HG03159 (cell line): Measurements from ENCODE around the gene TCF7L1.

ENCODE experiments used
- ATAC-seq: cut with Tn5 transposase; IDR thresholded peaks from one replicate; pipeline ENCODE4 v1.9.1; 2021; ENCODE audit warnings: mild to moderate bottlenecking, moderate library complexity; ENCODE audit not compliant: unreplicated experiment

Gene TCF7L1

DNA sequence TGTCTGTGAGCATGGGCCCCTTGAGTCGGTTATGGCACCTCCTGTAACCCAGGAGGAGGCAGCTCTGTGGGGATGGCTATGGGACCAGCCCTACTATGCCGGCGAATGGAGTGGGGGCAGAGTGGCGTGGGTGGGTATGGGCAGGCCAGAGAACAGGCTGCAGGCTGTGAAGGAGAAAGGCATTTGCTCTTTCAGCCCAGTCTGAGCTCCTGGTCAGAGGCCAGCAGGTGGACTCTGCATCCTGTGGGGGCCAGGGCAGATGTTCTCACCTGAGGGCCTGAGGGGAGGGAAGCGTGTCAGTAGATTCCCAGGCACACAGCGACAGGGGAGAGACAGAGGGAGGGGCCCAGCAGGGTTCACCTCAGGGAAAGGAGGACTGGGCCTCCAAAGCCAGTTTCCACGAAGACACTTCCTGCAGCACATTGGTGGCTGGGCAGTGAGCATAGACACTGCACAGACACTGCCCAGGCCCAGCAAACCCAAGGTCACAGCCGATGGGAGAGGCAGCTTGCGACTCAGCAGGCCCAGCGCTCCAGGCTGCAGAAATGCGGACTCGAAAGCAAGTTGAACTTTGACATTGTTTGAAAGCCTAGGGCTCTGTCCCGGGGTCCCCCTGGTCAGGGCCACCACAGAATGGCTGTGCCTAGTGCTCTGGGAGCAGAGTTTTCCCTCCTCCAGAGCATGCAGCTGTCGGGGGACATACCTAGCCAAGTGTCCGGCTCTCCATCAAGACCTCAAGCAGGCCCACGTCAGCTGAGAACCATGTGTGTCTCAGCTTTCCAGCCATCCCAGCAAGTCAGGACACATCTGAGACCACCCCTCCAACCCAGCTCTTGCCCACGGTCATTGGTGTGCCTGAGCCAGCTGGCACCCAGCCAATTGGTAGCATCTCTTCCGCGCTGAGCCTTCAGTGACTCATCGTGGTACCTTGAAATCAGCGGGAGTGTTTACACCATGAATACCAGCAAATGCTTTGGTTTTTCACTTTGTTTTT lies 140.8 kb downstream of the TCF7L1 start:
- no peak for ATAC-seq

DNA sequence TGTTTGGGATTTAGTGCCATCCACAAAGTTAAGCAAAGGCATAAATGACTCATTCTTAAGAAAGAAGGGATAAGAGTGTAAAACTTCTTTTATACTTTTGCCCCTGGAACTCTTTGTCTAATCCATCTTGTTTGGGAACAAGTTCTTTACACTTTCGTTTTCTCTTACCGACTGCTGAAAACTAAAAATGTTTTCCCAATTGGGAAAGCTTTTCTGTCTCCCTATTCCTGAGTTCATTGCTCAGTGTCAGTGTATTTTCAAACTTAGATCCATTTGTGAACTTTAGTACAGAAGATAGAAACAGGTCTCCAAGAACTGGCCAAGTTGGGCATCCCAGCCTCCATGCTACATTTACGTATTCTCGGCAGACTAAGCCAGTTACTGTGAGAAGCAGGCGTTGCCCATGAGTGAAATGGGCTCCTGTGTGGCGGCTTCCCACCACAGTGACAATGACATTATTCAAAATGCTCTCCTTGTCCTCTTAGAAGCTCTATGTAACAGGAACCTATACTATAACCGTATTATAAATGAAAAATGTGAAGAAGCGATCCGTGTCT lies 142.9 kb downstream of the TCF7L1 start:
- no peak for ATAC-seq

DNA sequence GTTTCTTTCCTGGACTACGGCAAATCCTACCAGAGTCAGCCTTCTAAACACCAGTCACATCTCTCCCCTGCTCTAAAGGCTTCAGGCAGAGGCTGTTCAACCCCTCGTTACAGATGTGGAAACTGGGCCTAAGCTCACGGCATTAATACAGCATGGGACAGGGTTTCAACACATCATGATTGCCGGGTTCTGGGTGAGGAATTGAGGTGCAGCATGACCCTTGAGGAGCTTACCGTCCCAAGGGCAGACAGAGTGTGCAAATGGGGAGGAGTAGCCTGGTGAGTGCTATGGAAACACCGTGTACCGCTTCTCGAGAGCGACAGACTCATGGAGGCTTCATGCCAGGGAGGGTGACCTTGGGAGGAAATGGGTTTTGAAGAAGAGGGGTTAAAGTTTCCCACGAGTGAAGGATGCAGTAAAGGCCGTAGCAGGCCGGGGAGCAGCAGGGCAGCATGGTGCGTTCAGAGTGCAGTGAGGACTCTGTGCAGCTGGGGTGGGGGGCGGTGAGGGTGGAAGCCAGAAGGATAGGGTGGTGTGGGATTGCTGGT lies 143.5 kb downstream of the TCF7L1 start:
- no peak for ATAC-seq

DNA sequence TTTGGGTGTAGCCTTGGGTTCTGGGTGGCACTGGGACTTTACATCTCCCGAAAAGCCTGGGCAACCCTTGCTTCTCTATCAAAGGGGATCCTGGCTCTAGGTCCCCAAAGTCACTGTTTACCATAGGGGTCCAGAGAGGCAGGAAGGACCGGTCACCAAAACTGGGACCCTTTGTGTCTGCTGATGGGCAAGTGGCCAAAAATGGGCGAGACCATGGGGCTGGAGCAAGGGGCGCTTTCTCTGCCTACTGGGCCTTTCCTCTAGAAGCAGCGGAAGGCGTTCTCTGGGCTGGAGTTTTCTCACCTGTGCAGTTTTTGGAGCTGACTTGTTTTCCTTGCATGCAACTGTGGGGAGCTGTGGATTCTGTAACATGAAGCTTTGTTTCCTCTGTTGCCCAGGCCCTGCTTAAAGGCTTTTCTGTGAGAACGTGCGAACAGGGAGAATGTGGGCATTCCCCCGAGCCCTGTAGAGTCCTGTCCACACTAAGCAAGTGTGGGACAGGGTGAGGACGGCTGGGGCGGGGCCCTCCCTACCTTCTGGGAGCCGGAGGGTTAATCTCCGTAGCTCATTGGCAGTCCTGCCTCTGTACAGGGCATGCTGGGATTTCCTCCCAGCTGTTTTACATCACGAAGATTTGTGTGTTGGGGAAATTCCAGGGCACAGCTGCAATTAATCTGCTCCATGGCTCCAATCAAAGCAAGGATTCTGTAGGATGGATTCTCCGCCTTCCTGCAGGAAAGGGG lies 144.4 kb downstream of the TCF7L1 start:
- ATAC-seq: no peak

DNA sequence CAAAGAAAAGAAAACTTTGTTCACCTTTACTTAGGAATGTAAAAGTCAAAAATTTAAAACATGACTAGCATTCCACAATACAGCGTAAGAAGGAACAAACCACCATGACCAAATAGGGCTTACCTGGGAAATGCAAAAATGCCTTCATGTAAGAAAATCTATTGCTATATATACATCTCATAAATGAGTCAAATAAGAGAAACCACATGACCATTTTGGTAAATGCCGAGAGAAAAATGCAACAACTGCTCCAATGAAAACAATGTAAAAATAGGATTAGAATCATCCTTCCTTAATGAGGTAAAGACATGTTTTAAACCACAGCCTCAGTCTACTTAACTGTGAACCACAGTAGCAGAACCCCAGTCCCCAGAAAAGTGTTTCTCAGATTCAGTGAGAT lies 145.2 kb downstream of the TCF7L1 start:
- no peak for ATAC-seq

DNA sequence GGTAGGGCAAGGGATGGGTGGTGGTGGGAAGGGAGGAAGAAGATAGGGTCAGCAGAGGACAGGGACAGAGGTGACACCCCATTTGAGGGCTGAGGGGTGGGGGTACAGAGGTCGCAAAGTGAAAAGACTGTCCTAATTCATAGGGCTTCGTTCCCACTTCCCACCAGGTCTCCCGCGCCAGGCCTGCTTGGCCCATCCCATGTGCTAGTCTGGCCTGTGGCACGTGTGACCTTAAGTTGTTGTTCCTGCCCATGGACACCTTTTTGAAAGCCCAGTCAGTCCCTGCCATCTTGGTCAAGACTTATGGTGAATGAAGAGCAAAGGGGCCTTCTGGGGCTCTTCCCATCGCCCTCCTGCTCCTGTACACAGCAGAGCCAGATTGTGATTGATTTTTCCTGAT lies 148.4 kb downstream of the TCF7L1 start:
- no peak for ATAC-seq

DNA sequence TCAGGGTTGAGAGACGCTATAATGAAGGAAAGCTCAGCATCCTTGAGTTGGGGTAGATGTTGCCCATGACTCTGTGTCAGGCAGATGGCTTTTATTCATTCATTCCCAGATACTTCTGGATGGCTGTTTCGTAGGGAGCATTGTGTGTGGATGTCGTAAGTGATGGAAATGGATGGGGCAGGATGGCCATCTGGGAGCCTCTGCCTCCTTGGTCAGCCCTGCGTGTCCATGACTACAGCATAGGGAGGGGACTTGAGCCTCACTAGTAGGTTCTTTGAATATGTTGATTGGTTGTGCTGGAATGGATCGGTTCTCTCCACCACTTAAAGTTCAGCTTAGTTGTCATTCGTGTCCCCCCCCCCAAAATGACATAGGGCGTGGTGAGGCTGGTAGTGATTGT lies 149.7 kb downstream of the TCF7L1 start:
- ATAC-seq: no peak

DNA sequence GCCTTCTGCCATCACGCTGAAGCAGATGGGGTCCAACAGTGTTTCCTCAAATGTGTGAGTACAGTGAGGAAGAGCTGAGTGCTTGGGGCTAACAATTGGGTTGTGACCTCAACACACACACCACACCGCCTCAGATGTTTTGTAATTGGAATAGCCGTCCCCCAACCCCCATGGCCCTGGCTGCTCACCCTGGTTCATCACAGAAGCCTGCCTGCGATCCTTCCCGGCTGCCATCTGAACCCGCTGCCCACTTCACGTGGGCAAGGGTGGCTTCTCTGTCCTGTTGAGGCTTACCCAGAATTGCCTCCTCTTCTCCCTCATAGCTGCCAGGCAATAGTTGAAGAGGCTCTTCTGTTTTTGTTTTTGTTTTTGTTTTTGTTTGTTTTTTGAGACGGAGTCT lies 150.4 kb downstream of the TCF7L1 start:
- ATAC-seq: no peak

DNA sequence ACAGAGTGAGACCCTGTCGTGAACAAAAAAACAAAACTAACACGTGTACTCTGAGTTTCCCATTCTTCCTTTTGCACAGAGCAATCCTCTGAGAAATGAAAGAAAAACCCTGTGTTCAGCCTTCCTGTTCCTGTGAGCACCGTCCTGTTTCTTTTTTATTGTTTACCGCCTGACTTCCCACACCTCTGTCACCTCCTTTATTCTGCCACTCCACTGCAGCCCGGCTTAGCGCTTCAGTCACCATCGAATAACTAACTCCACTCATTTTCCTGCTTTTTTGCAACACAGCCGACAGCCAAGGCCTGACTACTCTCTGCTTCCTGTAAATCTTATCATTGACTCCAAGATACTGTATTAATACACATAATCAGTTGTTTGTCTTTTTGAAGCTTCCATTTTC lies 153.7 kb downstream of the TCF7L1 start:
- no peak for ATAC-seq

DNA sequence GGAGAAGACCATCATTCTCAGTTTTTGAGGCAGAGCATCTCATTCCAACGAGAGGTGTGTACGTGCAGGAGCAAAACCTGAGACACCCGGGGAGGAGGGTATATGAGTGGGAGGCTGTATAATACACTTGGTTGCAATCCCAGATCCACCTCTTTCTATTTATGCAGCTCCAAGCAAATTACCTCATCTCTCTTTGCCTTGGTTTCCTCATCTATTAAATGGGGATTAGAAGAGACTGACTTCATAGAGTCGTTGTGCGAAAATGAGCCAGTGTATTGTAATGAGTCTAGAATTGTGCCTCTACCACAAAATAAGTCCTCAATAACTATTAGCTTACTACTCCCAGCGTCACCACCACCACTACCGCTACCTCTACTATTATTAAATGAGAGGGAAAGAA lies 154.5 kb downstream of the TCF7L1 start:
- no peak for ATAC-seq

DNA sequence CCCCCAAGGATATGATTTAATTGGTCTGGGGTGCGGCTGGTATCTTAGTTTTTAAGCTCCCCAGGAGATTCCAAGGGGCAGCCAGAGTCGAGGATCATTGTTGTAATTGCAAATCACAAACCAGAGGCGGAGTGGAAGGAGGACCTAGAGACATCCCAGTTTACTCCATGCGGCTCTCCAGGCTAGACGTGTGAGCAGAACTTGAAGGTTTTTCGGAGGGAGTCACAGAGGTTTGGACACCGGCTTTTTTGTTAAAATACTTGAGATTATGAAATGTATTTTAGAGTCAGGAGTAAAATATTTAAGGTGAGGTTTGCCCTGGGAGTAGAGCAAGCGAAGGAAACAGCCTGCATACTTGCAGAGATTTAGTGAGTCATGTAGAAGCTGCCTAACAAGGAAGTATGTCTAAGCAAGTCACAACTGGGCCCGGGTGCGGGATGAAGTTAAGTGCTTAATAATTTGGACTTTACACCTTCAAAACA lies 155.1 kb downstream of the TCF7L1 start:
- ATAC-seq: no peak

DNA sequence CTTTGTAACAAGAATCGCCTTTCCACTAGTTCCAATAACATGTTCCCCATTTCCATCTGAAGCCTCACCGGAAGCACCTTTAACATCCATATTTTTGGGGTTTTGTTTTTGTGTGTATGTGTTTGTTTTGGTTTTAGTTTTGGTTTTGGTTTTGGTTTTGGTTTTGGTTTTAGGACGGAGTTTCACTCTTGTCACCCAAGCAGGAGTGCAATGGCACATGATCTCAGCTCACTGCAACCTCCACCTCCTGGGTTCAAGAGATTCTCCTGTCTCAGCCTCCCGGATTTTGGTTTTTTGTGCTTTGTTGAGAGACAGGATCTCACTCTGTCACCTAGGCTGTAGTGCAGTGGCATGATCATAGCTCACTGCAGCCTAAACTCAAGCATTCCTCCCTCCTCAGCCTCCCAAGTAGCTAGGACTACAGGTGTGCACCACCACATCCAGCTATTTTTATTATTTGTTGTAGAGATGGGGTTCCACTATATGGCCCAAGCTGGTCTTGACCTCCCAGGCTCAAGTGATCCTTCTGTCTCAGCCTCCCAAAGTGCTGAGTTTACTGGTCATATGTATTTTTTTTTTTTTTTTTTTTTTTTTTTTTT lies 158.3 kb downstream of the TCF7L1 start:
- peak; percentile 50 for ATAC-seq

DNA sequence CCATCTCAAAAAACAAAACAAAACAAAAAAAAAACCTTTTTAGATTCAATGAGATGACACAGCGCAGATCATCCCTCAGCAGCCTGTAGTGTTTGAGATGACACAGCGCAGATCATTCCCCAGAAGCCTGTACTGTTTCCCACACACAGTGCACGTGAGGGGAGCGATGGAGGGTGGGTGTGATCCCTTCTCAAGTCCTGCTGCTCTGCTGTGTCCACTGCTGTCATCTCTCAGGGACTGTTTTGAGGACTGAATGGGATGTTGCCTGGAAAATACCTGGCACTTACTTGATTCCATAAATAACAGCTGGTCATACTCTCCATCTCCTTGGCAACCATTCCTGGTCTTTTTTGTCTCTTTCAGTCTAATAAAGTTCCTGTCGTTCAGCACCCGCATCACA lies 168.9 kb downstream of the TCF7L1 start:
- ATAC-seq: no peak

DNA sequence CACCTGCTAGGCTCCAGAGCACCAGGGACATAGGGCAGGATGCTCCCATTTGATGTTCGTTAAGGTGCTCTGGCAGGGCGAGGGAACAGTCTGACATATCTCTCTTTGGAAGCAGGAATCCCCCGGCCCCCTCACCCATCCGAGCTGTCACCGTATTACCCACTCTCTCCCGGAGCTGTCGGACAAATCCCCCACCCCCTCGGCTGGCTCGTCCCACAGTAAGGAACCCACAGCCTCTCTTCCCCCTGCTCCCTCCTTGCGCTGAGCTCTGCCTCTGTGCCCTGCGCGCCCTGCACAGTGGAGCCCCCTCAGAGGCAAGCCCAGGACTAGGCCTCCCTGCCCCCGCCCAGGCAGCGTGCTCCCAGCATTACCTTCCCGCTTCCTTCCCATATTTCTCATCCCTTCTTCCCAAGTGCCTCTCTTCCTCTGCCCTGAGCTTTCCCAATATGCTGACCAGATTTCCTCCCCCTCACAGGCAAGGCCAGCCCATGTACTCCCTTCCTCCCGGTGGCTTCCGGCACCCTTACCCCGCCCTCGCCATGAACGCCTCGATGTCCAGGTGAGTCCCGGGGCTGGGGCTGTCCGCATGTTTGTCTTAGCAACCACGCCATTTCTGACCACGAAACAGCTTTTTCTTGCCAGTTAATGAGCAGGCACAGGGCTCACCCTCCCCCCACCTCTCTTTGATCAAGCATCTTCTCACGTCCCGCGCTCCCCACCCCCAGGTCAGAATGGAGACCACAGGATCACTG lies 170.8 kb downstream of the TCF7L1 start:
- no peak for ATAC-seq

DNA sequence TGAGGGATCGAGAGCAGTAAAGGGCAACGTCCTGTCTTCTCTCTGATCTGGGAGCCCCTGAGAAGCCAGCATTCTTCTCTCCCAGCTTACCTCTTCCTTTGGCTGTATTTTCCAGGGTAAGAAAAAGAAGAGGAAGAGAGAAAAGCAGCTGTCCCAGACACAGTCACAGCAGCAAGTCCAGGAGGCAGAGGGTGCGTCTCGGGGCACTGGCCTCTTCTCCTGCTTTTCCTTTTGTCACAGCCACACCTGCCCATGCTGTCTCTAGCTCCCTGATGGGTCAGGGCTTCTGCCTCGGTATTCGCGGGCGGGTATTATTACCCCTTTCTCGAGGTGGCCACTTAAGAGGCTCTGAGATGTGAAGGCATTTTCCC lies 174.3 kb downstream of the TCF7L1 start:
- ATAC-seq: no peak

DNA sequence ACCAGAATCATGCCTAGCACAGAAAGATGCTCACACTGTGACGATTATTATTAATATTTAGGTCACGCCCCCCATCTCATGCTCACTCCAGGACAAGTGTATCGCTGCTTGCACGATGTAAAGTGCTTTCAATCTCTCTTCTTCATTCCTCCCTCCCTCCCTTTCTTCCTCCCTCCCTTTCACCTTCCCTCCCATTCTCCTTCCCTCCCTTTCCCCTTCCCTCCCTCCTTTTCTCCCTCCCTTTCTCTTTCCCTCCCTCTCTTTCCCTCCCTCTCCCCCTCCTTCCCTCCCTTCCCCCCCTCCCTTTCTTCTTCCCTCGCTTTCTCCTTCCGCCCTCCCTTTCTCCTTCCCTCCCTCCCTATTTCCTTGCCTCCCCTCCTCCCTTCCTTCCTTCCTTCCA lies 175.0 kb downstream of the TCF7L1 start:
- no peak for ATAC-seq

DNA sequence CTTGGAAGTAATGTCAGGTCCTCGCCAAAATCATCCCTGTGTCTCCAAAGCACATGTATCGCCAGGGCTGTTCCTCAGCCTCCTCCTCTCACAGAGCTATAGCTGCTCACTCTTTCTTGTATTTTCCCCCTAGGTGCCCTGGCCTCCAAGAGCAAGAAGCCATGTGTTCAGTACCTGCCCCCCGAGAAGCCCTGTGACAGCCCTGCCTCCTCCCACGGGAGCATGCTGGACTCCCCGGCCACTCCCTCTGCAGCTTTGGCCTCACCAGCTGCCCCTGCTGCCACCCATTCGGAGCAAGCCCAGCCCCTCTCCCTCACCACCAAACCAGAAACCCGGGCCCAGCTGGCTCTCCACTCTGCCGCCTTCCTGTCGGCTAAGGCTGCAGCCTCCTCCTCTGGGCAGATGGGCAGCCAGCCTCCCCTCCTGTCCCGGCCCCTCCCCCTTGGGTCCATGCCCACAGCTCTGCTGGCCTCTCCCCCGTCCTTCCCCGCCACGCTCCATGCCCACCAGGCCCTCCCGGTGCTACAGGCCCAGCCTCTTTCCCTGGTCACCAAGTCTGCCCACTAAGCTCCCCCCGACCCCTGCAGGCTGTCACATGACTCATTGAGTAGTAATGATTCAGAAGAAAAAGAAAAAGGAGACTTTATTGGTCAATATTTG lies 175.8 kb downstream of the TCF7L1 start:
- no peak for ATAC-seq

DNA sequence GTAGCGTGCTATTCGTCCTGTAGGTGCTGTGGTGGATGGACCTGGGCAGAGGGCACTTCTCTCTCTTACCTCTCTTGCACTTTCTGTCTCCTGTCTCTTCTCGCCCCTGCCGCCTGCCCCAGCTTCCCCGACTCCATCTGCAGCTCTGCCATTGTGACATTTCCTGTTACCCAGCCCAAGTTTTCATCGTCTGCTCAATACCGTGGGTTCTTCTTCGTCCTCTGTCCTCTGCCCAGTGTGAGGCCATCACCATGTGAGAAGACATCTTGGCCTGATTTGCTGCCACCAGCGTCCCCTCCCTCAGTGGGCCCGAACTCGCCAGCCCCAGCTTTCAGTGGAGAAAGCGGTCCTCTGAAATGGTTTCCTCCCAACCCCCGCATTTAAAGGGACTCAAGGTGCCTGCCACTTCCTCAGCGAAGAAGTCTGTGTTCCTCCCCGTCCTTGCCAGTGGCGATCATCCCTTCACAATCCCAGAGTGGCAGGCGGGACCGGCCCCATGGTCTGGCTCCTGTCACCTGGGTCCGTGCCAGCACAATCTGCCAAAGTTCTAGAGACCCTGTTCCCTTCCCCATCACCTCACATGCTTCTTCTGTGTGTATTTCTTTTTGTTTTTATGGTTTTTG lies 176.6 kb downstream of the TCF7L1 start:
- no peak for ATAC-seq

DNA sequence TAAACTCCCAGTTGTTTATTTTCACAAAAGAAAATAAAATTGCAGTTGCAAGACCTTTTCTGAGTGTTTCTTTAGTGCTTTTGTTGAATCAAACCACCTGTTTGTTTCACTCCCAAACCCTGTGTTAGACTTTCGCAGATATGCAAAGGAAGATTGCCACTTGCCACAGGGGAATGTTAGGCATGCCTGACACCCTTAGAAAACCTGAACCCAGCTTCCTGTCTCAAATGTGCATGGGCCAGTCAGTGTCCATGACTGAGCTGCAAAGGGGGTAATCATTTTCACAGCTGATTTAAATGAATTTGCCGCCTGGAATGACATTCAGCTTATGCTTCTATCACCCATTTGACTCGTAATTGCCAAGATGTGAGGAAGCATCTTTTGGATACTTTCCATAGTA lies 177.1 kb downstream of the TCF7L1 start:
- no peak for ATAC-seq
